GM19328 (cell line): ENCODE results near the gene CHCHD6.
"Not testable (repeated sequence)": the region's sequence is repeated elsewhere in the genome, so short reads cannot be mapped to it uniquely, and the experiment has no call there.

Experiments used
- ATAC-seq: cut with Tn5 transposase; IDR thresholded peaks from one replicate; pipeline ENCODE4 v1.9.1; 2021; ENCODE audit warnings: mild to moderate bottlenecking, moderate library complexity; ENCODE audit not compliant: unreplicated experiment

CHCHD6 gene

GRCh38 chr3:126763035-126763434, 59.0 kb downstream of the CHCHD6 start:
- no peak for ATAC-seq

- ATAC-seq, result no peak
Observed at GRCh38 chr3:126765187-126766069, 61.4 kb downstream of the CHCHD6 start.

GRCh38 chr3:126766653-126767052, 62.6 kb downstream of the CHCHD6 start:
- ATAC-seq, result no peak

- ATAC-seq, result no peak
Observed at GRCh38 chr3:126768903-126769302, 64.9 kb downstream of the CHCHD6 start.

- ATAC-seq, result no peak
Observed at GRCh38 chr3:126770096-126770495, 66.1 kb downstream of the CHCHD6 start.

GRCh38 chr3:126773167-126773566, 69.1 kb downstream of the CHCHD6 start:
- ATAC-seq, result no peak

- no peak for ATAC-seq
Observed at GRCh38 chr3:126773783-126774182, 69.7 kb downstream of the CHCHD6 start.

- no peak for ATAC-seq
Observed at GRCh38 chr3:126777366-126777765, 73.3 kb downstream of the CHCHD6 start.

- no peak for ATAC-seq
Observed at GRCh38 chr3:126780666-126781065, 76.6 kb downstream of the CHCHD6 start.

- ATAC-seq, result no peak
Observed at GRCh38 chr3:126781406-126781805, 77.4 kb downstream of the CHCHD6 start.

GRCh38 chr3:126781889-126782491, 78.0 kb downstream of the CHCHD6 start:
- ATAC-seq, result no peak

- ATAC-seq, result no peak
Observed at GRCh38 chr3:126782536-126782935, 78.5 kb downstream of the CHCHD6 start.

GRCh38 chr3:126784254-126784653, 80.2 kb downstream of the CHCHD6 start:
- ATAC-seq, result no peak

- not testable (repeated sequence) for ATAC-seq
Observed at GRCh38 chr3:126791320-126791719, 87.3 kb downstream of the CHCHD6 start.

- no peak for ATAC-seq
Observed at GRCh38 chr3:126792998-126793397, 89.0 kb downstream of the CHCHD6 start.

- ATAC-seq, result no peak
Observed at GRCh38 chr3:126797563-126797962, 93.5 kb downstream of the CHCHD6 start.

- no peak for ATAC-seq
Observed at GRCh38 chr3:126798521-126798920, 94.5 kb downstream of the CHCHD6 start.

- ATAC-seq, result no peak
Observed at GRCh38 chr3:126799099-126799498, 95.1 kb downstream of the CHCHD6 start.

GRCh38 chr3:126801312-126801711, 97.3 kb downstream of the CHCHD6 start:
- ATAC-seq, result not testable (repeated sequence)

GRCh38 chr3:126807795-126808194, 103.8 kb downstream of the CHCHD6 start:
- ATAC-seq, result no peak

GRCh38 chr3:126811530-126811929, 107.5 kb downstream of the CHCHD6 start:
- ATAC-seq, result no peak

GRCh38 chr3:126816298-126816697, 112.3 kb downstream of the CHCHD6 start:
- no peak for ATAC-seq
